Measurements from ENCODE around the gene TASOR. TPM values are rescaled to one million over a fixed set of nuclear protein-coding genes. Genes with fewer than 3 reads are reported as not detected.

The TASOR gene
- total and polyA plus RNA-seq, 7 experiments from 2014 or later = 24.5 to 113 (median 64.1) TPM

GRCh38 chr3:56664823-56665222 lies 18.2 kb downstream of the TASOR start:
- CTCF ChIA-PET = interaction anchor here (0.6 kb wide), 1 partner anchor 39 kb away, joined by 3 read pairs; no protein-coding TSS in a partner anchor

GRCh38 chr3:56655709-56656108 lies 27.4 kb downstream of the TASOR start:
- peaks cover 0 to 4% (median 0%) of the 10 kb centered on the region in 3 experiments for H3K9me3 ChIP-seq (ENCODE audit: control insufficient read depth in 2 of 3, low read length in 3 of 3)
- no peak overlapping the region for H3K4me3 ChIP-seq (ENCODE audit: low read length)
- Mint-ChIP-seq H3K36me3 (peaks cover 14 to 92% (median 73%) of the 10 kb centered on the region in 5 donors), H3K4me3 (no peak overlapping the region), H3K27me3 (no peaks in the 10 kb centered on the region), H3K27ac (peak overlapping the region in 4 of 9 donors; percentile 6 to 36 (median 28)), H3K9me3 (peaks cover 0 to 26% (median 3%) of the 10 kb centered on the region in 11 donors), H3K4me1 (peaks cover 20 to 54% (median 42%) of the 10 kb centered on the region in 7 donors)
- no peaks in the 10 kb centered on the region for H3K27me3 ChIP-seq (ENCODE audit: control insufficient read depth in 2 of 2, insufficient read depth in 2 of 2, low read length in 2 of 2)
- H3K4me1 ChIP-seq (ENCODE audit: control insufficient read depth in 2 of 2, insufficient read depth in 2 of 2, low read length in 2 of 2) = no peaks in the 10 kb centered on the region
- intact Hi-C loops (cut with micrococcal nuclease) = no loop called here
- no peak for ATAC-seq
- POLR2A ChIA-PET = interaction anchor here (0.9 kb wide), 1 partner anchor 46 kb away, joined by 3 read pairs; no protein-coding TSS in a partner anchor
- no peak overlapping the region for H3K27ac ChIP-seq (ENCODE audit: low read depth, low read length)
- H3K36me3 ChIP-seq (ENCODE audit: control insufficient read depth in 2 of 3, insufficient read depth in 3 of 3, low read length in 3 of 3) = peaks cover 8 to 81% (median 17%) of the 10 kb centered on the region in 3 experiments
- DNase-seq = no peak
- CTCF ChIA-PET = no interaction called here

More at GRCh38 chr3:56664823-56665222, 18.2 kb downstream of the TASOR start:
- Mint-ChIP-seq H3K4me3 (no peak overlapping the region), H3K4me1 (peaks cover 6 to 36% (median 29%) of the 10 kb centered on the region in 7 donors), H3K27me3 (no peaks in the 10 kb centered on the region), H3K36me3 (peaks cover 19 to 56% (median 46%) of the 10 kb centered on the region in 5 donors), H3K9me3 (no peaks in the 10 kb centered on the region), H3K27ac (peak overlapping the region in 5 of 9 donors; percentile 13 to 59 (median 25))
- Histone ChIP-seq H3K4me1 (ENCODE audit: control insufficient read depth in 2 of 2, insufficient read depth in 2 of 2, low read length in 2 of 2) (no peaks in the 10 kb centered on the region), H3K9me3 (ENCODE audit: control insufficient read depth in 2 of 3, low read length in 3 of 3) (no peaks in the 10 kb centered on the region), H3K4me3 (ENCODE audit: low read length) (no peak overlapping the region), H3K27ac (ENCODE audit: low read depth, low read length) (no peak overlapping the region), H3K27me3 (ENCODE audit: control insufficient read depth in 2 of 2, insufficient read depth in 2 of 2, low read length in 2 of 2) (no peaks in the 10 kb centered on the region), H3K36me3 (ENCODE audit: control insufficient read depth in 2 of 3, insufficient read depth in 3 of 3, low read length in 3 of 3) (peaks cover 17 to 87% (median 33%) of the 10 kb centered on the region in 3 experiments)
- intact Hi-C loops (cut with micrococcal nuclease) = no loop called here
- DNase-seq = no peak
- POLR2A ChIA-PET = interaction anchor here (0.8 to 1.7 kb wide), 3 partner anchors 16 to 22 kb away, joined by 3 to 6 read pairs (median 3); no protein-coding TSS in a partner anchor
- ATAC-seq = no peak

- ChIA-PET CTCF (no interaction called here), POLR2A (interaction anchor here (0.6 kb wide), 1 partner anchor 165 kb away, joined by 3 read pairs; no protein-coding TSS in a partner anchor)
- peaks cover 3 to 79% (median 17%) of the 10 kb centered on the region in 3 experiments for H3K36me3 ChIP-seq (ENCODE audit: control insufficient read depth in 2 of 3, insufficient read depth in 3 of 3, low read length in 3 of 3)
- H3K9me3 ChIP-seq (ENCODE audit: control insufficient read depth in 2 of 3, low read length in 3 of 3) = peaks cover 0 to 4% (median 0%) of the 10 kb centered on the region in 3 experiments
- no peaks in the 10 kb centered on the region for H3K4me1 ChIP-seq (ENCODE audit: control insufficient read depth in 2 of 2, insufficient read depth in 2 of 2, low read length in 2 of 2)
- no peaks in the 10 kb centered on the region for H3K27me3 ChIP-seq (ENCODE audit: control insufficient read depth in 2 of 2, insufficient read depth in 2 of 2, low read length in 2 of 2)
- Mint-ChIP-seq H3K36me3 (peaks cover 10 to 90% (median 65%) of the 10 kb centered on the region in 5 donors), H3K4me3 (peak overlapping the region in 1 of 10 donors; percentile 0), H3K4me1 (peaks cover 17 to 57% (median 49%) of the 10 kb centered on the region in 7 donors), H3K9me3 (peaks cover 0 to 26% (median 3%) of the 10 kb centered on the region in 11 donors), H3K27ac (peak overlapping the region in 5 of 9 donors; percentile 12 to 76 (median 69)), H3K27me3 (no peaks in the 10 kb centered on the region)
- no peak overlapping the region for H3K4me3 ChIP-seq (ENCODE audit: low read length)
- ATAC-seq (no peak), DNase-seq (no peak)
- no peak overlapping the region for H3K27ac ChIP-seq (ENCODE audit: low read depth, low read length)
- intact Hi-C loops (cut with micrococcal nuclease) = loop anchor here in 1 of 2 donors (1.0 kb wide), 1 partner anchor 32 kb away; no protein-coding TSS in a partner anchor
Measured at GRCh38 chr3:56654460-56654859, 28.6 kb downstream of the TASOR start.

- Histone ChIP-seq H3K4me3 (ENCODE audit: low read length) (no peak overlapping the region), H3K9me3 (ENCODE audit: control insufficient read depth in 2 of 3, low read length in 3 of 3) (no peaks in the 10 kb centered on the region), H3K36me3 (ENCODE audit: control insufficient read depth in 2 of 3, insufficient read depth in 3 of 3, low read length in 3 of 3) (peaks cover 19 to 64% (median 24%) of the 10 kb centered on the region in 3 experiments), H3K27ac (ENCODE audit: low read depth, low read length) (no peak overlapping the region), H3K4me1 (ENCODE audit: control insufficient read depth in 2 of 2, insufficient read depth in 2 of 2, low read length in 2 of 2) (no peaks in the 10 kb centered on the region), H3K27me3 (ENCODE audit: control insufficient read depth in 2 of 2, insufficient read depth in 2 of 2, low read length in 2 of 2) (no peaks in the 10 kb centered on the region)
- ChIA-PET CTCF (no interaction called here), POLR2A (no interaction called here)
- Mint-ChIP-seq H3K27me3 (no peaks in the 10 kb centered on the region), H3K27ac (no peak overlapping the region), H3K4me1 (peaks cover 14 to 38% (median 22%) of the 10 kb centered on the region in 7 donors), H3K4me3 (no peak overlapping the region), H3K36me3 (peaks cover 23 to 62% (median 28%) of the 10 kb centered on the region in 5 donors), H3K9me3 (no peaks in the 10 kb centered on the region)
- no peak for ATAC-seq
- intact Hi-C loops (cut with micrococcal nuclease) = no loop called here
- DNase-seq = no peak
Measured at GRCh38 chr3:56645407-56645806, 37.7 kb downstream of the TASOR start.

GRCh38 chr3:56633602-56634535 lies 49.2 kb downstream of the TASOR start:
- Histone ChIP-seq H3K27ac (ENCODE audit: low read depth, low read length) (no peak overlapping the region), H3K4me1 (ENCODE audit: control insufficient read depth in 2 of 2, insufficient read depth in 2 of 2, low read length in 2 of 2) (no peaks in the 10 kb centered on the region), H3K27me3 (ENCODE audit: control insufficient read depth in 2 of 2, insufficient read depth in 2 of 2, low read length in 2 of 2) (no peaks in the 10 kb centered on the region), H3K9me3 (ENCODE audit: control insufficient read depth in 2 of 3, low read length in 3 of 3) (no peaks in the 10 kb centered on the region), H3K4me3 (ENCODE audit: low read length) (no peak overlapping the region), H3K36me3 (ENCODE audit: control insufficient read depth in 2 of 3, insufficient read depth in 3 of 3, low read length in 3 of 3) (peaks cover 7 to 36% (median 16%) of the 10 kb centered on the region in 3 experiments)
- peaks cover 11 to 43% (median 28%) of the 10 kb centered on the region in 5 donors for H3K36me3 Mint-ChIP-seq
- H3K9me3 Mint-ChIP-seq = no peaks in the 10 kb centered on the region
- peaks cover 3 to 18% (median 9%) of the 10 kb centered on the region in 7 donors for H3K4me1 Mint-ChIP-seq
- H3K4me3 Mint-ChIP-seq = no peak overlapping the region
- intact Hi-C loops (cut with micrococcal nuclease) = no loop called here
- H3K27me3 Mint-ChIP-seq = no peaks in the 10 kb centered on the region
- ATAC-seq = no peak
- CTCF ChIA-PET = interaction anchor here (0.5 kb wide), 1 partner anchor 41 kb away, joined by 4 read pairs; no protein-coding TSS in a partner anchor
- H3K27ac Mint-ChIP-seq = peak overlapping the region in 7 of 9 donors; percentile 36 to 70 (median 61)
- no peak for DNase-seq
- POLR2A ChIA-PET = interaction anchor here (0.7 to 1.3 kb wide), 2 partner anchors 12 to 49 kb away, joined by 3 to 5 read pairs; partner anchors contain the start of gene TASOR
